Activated CD4-positive, alpha-beta T cell treated with anti-CD3 and anti-CD28 coated beads, Interleukin-2, amount 50 U/mL, for 16 hours (primary cell): ENCODE data around the gene ZDHHC21.
A peak's percentile ranks its signal among the peaks of the same experiment; 100 is the strongest.

Source experiments
- DNase-seq: peaks from one replicate; pipeline ENCODE4 v3.0.0-alpha.2; 2020

Gene ZDHHC21, protein sequence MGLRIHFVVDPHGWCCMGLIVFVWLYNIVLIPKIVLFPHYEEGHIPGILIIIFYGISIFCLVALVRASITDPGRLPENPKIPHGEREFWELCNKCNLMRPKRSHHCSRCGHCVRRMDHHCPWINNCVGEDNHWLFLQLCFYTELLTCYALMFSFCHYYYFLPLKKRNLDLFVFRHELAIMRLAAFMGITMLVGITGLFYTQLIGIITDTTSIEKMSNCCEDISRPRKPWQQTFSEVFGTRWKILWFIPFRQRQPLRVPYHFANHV

DNA sequence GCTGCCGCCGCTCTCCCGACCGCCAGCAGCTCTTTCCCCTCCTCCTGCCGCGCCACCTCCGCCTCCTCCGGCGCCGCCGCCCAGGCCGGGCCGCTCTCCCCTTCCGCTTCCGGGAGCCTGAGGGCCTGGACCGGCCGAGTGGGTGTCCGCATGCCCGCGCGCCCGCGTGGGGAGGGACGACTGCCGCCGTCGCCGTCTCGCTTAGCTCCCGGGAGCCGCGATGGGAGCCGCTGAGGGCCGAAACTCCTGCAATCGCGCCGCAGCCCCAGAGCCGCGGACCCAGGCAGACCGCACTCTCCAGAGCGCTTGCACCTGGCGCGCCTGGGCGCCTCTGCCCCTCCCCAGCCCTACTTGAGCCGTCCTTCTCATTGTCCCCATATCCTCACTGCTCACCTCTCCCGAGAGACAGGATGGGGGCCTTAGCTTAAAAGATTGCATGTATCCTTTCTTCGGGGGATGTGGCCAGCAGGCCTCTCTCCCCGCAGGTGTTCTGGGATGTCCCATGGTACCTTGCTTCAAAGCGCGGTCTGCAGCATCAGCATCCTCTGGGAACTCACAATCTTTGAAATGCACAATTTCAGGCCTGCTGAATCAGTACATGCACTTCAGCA is at the start of gene ZDHHC21:
Gene ZDHHC21 (minus strand): TSS at position 182 of the 611 bp plus-strand sequence. CDS start 19,092 bp downstream, outside the sequence.
- peak; percentile 77 for DNase-seq

DNA sequence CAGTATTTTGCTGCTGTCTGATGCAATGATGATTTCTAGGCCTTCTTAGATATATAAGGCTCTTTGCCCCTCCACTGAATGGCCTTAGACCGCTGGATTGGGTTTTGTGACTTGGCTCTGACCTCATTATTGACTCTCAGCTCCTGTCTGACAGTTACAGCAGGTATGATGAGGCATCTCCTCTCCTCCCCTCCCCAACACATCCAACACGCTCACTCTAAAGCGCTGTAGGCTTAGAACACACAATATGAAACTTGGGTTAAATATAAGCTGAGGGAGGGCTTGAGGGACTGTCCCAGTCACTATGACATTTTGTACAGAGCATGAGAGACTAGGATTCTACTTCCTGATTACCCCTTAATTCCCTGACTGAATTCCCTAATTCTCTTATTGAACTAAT is 48.1 kb upstream of the ZDHHC21 start:
- DNase-seq: no peak

DNA sequence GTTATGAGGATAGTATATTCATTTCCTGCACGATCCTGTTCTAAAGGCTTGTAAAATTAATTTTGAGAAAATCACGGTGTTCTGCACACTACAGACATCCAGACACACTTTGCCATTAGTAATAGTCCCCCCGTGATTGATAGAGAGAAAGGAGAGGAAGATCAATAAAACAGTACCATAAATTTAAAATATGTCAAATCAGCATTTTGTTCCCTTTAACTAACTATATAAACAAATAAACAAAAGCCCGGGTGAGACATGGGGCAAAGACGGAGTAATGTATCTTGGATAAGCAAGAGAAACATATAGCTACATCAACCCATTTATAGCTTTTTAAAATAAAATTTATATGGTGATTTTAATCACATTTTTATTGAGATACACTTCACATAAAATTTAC is 39.9 kb upstream of the ZDHHC21 start:
- no peak for DNase-seq

DNA sequence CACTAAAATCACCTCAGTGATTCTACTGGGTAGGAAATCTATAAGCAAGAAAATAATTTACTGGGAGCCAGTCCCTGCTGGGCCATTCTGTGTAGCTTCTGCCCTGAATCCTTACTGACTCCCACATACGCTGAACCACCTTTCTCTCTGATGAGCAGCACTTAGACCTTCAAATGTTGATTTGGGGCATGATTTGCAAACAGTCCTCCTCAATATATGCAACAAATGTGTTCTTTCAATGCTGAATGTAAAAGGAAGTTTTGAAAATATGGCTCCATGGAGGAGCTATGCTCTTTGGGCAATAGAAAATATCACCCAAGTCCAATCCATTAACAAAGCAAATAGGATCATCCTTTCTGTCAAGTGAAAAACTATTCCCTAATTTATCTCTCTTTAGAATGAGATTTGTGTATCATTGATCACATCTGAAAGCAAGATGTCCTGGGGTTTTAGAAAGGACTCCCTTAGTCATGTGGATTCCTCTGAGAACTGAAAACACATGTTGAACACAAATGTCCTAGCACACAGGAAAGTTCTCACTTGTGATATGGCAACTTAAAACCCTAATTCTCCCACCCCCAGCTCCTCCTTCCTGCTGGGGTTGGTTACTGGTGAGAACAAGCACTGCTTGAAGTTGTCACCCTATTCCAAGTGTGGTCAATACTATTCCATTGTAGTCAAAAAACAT is 38.2 kb upstream of the ZDHHC21 start:
- DNase-seq: no peak

DNA sequence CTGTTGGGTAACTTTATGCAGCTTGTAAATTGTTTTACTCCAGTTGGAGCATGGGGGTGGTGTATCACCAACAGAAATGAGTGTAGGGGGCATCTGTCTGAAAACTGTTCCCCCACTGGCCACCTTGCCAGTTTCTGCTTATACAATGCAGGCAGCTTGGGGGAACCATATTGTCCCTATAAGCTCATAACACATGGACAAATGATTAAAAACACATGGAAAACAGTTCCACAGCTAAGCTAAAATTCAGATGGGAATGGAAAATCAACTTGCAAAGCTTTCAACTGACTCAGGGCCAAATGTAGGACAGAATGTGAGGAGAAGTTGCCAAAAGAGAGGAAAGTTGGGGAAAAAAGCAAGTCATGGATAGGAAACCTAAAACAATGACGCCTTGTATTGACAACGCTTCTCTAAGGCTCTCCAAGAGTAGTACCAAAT is 37.2 kb upstream of the ZDHHC21 start:
- no peak for DNase-seq

DNA sequence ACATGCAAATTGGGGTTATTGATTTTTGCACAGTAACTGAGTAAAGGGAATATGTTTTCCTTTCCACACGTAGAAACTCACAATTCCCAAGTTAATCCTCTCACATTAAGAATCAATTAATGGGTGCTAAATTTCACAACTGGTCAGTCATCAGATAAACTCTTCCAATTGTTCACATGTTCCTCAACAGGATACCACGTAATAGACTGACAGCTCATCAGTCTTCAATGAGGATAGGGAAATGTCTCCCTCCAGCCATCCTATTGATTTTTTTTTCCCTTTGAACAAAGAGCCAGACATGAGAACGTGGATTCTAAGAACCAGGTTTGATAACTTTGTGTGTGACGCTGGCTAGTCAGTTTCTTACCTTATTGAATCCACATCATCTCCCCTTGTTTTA is 30.1 kb upstream of the ZDHHC21 start:
- no peak for DNase-seq

DNA sequence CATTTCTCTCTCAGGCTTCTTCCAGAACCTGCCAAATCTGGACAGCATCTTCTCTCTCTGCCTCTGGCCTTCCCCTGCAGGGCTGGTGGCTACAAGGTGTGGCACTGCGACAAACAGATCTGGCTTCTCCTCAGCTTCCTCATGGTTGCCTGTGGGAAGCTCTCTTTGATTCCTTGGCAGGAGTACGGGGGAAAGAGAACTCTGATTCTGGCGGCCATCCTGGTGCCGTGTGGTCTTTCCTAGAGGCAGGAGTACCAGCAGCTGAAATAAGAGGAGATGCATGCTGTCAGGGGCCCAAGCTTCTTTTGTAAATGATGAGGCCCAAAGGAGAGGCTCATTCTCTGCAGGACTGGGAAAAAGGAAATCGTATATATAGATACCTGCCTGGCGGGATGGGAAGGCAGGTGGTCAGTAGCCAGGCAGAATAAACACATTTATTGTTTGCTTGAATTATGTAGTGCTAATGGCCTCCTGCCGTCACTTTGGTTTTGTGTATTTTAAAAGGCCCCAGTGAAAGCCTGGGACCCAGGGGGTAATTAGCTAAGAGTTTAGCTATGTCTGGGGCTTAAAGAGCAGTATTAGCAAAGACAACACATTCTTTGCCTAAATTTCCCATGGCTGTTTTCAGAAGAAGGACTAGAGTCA is 29.3 kb upstream of the ZDHHC21 start, which contains the start of gene CER1:
Gene CER1 (minus strand): TSS at position 343 of the 645 bp plus-strand sequence. CDS start 61 bp downstream, at position 282.
- no peak for DNase-seq

DNA sequence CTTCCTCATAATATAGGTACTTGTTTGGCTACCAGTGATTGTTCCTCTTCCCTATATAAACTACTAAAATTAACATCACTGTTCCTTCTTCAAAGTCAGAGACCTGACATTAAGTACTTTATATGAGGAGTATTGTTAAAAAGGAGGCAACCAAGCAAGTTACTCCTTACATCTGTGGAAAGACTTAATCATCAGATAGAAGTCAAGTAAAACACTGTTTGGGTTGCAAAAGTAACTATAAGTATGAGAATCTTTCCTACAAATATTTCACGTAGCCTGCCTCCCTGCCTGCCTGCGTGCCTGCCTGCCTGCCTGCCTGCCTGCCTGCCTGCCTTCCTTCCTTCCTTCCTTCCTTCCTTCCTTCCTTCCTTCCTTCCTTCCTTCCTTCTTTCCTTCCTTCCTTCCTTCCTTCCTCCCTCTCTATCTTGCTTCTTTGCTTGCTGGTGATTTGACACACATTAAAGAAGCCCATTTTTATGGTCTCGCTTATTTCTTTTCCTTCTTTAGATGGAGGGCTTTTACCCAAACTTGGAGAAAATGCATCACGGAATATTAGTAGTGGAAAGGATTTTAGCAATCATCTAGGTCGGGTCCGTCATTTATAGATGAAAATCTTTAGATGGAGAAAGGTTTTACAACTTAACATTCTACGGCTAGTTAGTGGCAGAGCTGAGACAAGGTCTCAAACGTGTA is 26.1 kb upstream of the ZDHHC21 start:
- DNase-seq: no peak

DNA sequence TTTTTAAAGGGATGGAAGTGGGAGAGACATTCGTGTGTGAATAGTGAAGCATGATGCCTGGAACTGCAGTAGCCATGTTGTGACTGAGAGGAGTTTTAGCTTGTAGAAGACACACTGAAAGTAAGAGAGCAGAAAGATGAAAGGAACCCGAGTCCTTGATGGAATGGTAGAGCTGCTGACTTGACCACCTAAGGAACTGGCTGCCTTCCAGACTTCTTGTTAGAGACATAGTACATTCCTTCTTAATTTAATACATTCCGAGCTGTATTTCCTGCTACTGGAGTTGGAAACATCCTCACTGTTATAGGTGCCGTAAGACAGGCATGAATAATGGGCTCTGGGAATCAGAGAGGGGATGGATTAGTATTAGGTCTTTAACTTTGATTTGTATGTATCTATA is 21.9 kb upstream of the ZDHHC21 start:
- DNase-seq: no peak

DNA sequence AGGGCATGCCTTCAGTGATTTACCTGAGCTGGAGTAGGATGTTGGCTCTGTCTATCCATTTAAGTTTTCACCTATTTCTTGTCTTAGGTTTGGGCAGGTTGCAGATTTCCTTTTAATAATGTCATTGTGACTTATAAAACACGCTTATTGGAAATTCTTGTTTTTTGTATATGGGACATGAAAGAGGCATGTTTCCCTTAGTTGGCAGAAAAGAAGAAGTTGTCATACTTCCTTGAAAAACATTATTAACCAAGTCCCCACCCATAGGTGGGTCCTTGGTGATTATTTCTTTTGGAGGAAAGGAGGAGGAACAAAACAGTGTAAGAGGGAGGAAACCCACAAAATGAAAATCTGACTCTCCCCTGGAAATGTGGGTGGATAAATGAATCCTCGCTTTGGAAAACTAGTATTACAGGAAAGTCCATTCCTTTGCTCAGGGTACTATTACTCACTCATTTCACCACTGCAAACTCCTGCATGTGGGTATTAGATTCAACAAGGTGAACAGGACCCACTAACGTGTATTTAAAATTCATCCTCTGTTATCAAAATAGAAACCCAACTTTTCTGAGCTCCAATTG is 20.0 kb upstream of the ZDHHC21 start:
- DNase-seq: no peak

DNA sequence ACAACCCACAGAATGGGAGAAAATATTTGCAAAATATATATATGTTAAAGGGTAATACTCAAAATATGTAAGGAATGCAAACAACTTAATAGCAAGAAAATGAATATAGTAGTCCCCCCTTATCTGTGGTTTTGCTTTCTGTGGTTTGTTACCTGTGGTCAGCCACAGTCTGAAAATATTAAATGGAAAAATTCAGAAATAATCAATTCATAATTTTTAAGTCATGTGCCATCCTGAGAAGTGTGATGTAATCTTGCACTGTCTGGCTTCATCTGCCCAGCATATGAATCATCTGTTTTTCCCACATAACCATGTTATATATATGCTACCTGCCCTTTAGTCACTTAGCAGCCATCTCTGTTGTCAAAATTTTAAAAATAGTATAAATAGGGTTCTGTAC is 17.6 kb upstream of the ZDHHC21 start:
- no peak for DNase-seq

DNA sequence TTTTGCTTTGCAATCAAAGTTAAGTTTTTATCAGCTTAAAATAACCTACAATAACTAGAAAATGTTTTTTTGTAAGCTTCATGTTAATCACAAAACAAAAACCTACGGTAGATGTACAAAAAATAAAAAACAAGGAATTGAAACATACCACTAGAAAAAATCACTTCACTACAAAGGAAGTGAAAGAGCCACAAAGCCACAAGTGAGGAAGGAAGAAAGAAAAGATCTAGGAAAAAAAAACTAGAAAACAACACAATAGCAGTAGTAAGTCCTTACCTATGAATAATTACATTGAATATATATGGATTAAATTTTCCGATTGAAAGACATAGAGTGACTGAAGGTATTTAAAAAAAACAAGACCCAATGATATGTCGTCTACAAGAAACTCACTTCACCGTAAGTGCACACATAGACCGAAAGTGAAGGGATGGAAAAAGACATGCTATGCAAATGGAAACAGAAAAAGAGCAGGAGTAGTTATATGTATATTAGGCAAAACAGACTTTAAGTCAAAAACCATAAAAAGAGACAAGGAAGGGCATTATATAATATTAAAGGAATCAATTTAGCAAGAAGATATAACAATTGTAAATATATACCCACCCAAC is 13.4 kb upstream of the ZDHHC21 start:
- no peak for DNase-seq

DNA sequence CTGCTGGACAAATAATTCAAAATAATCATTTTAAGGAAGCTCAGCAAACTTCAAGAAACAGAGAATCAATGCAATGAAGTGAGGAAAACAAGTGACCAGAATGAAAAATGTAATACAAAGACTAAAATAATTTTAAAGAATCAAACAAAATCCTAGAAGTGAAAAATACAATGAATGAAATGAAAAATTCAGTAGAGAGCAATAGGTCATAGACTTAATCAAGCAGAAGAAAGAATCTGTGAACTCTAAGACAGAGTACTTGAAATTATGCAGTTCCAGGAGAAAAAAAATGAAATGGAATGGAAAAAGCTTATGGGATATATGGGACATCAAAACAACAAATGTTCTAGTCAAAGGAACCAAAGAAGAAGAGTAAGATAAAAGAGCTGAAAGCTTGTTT is 11.8 kb upstream of the ZDHHC21 start:
- DNase-seq: no peak

DNA sequence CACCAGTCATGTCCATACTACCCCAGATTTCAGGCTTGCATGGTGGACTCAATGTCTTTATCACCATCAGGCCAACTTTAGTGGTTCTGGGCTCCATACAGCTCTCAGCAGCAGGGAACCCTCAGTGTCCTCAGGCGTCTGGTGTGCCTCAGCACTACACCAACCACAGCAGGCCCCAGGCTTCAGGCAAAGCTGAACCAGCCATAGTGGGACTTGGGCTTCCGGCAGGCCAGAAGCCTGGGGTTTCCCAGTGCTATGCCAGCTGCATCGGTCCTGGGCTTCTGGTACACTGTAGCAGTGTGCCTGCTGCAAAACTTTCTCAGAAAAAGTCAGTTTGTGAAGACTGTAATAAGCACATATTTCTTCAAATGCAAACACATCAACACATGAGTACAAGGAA is 11.0 kb upstream of the ZDHHC21 start:
- no peak for DNase-seq

DNA sequence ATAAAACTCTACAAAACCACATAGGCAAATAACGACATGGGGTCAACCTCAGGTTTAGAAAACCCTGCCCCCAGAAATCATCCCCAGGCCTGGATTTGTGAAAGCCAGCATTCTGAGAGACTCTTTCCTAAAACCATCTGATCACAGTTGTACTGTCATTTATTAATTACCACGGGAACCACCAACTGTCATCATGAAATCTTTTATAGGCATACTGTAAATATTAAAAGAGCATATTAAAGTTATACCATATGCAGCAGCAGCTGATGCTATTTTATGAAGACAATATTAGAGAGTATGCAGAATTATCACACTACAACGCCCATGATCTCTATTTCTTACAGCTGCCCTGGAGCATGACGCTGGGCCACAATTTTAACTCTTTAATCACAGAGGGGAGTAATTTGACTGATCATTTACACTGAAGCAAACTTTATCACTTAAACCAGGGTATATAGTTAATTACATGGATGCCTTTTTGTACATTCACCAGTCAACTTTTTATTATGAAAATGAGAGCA is 9.0 kb upstream of the ZDHHC21 start:
- no peak for DNase-seq

DNA sequence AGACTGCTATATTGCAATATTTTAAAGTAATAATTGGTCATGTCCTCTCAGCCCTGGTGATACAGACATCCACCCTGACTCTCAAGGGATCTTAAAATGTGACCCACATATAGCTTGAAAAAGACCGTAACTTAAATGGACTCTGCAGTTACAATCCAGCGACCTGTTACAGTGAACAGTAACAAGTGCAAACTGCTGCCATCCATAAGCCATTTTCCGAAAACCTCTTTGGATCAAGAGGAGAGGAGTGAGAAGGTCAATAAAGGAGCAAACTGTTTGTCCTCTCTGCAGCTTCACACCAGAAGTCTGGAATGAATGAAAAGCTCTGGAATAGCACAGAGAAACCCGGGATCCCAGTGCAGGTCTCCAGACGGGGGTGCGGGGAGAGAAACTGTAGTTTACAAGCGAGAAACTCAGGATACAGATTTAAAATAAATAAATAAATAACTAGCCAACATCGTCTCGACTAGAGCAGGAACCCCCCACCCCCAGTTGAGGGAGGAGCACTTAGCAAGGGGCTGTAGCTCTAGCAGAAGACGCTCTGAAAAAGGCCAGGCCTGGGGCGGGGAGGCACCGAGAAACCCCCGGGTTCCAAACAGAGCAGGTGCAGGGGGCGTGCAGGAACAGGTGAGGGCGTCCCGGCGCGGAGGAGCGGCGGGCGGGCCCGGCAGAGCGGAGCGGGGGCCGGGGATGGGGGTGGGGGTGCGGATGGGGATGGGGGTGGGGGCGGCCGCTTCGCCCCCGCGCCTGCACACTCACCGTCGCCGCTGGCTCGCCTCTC is 572 bp downstream of the ZDHHC21 start:
- DNase-seq: no peak

DNA sequence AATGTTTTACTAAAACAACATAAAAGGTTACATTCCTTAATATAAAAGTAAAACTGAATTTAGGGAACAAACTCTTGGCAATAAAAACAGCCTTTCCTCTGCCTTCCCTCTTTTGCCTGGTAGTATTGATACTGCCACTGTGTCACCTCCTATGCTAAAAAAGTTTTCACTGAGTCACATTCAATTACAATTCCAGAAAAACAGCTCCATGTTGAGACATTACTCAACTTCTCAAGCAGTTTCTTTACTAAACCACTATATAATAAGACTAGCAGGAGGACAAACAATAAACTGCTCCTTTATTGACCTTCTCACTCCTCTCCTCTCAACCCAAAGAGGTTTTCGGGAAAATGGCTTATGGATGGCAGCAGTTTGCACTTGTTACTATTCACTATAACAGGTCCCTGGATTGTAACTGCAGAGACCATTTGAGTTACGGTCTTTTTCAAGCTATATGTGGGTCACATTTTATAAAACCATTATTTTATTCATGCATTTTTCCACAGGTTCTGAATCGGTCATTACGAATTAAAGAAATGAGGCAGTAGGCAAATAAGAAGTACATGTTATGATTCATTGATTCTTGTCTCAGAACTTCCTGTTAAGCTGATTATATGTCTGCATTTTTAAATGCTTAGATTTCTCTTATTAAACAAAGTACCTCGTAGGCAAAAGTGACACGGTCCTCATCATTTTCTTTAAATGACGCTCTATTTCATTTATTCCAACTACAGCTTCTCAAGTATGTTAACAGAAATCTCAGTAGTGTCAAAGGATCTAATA is 2.1 kb downstream of the ZDHHC21 start:
- DNase-seq: no peak

DNA sequence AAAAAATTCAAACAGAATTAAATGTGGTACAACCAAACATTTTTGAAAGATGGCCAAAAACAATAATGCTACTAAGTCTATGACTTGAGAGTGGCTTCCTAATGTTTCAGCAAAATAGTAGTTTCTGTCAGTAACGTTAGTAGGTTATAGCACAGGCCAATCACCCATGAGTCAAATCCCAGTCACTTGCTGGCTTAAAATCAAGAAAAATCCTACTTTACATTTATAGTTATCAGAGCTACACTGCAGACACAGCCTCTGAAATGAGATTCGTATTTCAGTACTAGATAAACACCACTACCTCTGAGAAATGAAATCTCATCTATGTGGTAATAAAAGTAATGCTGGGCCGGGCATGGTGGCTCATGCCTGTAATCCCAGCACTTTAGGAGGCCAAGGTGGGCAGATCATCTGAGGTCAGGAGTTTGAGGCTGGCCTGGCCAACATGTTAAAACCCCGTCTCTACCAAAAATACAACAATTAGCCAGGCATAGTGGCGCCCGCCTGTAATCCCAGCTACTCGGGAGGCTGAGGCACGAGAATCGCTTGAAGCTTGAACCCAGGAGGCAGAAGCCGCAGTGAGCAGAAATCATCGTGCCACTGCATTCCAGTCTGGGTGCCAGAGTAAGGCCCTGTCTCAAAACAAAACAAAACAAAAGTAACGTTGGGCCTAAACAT is 6.1 kb downstream of the ZDHHC21 start:
- no peak for DNase-seq

DNA sequence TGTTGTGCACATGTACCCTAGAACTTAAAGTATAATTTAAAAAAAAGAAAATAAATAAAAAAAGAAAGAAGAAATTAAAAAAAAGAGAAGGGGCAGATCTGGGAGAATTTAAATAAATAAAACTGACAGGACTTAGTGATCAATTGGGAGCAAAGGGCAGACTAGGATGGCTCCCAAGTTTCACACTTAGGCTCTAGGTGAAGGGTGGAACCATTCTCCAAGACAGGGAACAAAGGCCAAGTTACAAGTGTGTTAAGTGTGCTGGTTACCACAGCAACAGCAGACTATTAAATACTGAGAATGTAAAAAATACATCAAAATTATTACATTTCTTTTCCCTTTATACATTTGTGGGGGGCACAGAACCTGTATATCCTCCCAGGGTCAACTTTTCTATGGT is 7.1 kb downstream of the ZDHHC21 start:
- DNase-seq: no peak

DNA sequence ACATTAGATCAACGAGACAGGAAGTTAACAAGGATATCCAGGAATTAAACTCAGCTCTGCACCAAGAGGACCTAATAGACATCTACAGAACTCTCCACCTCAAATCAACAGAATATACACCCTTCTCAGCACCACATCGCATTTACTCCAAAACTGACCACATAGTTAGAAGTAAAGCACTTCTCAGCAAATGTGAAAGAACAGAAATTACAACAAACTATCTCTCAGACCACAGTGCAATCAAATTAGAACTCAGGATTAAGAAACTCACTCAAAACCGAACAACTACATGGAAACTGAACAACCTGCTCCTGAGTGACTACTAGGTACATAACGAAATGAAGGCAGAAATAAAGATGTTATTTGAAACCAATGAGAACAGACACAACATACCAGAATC is 10.6 kb downstream of the ZDHHC21 start:
- DNase-seq: peak; percentile 59
